Measurements from ENCODE around the gene APOBEC3C. TPM values are rescaled to one million over a fixed set of nuclear protein-coding genes. Genes with fewer than 3 reads are reported as not detected.

The APOBEC3C gene
- 10 to 100 TPM; 58.4 to 61.3 TPM for total RNA-seq
- polyA plus RNA-seq (ENCODE audit: insufficient read depth, low read depth, low replicate concordance) = 76.6 TPM
- long read RNA-seq, donor 1, transcript APOBEC3C-201 (4 exons, 2,818 nt) = major isoform, 32 of 41 reads
- long read RNA-seq, donor 1, partial matches to known transcripts = 7 of 41 reads
- long read RNA-seq, donor 1, other reads (novel, unspliced or antisense) = 0 of 41 reads
- long read RNA-seq, donor 2, transcript APOBEC3C-201 (4 exons, 2,818 nt) = major isoform, 16 of 29 reads
- long read RNA-seq, donor 2, partial matches to known transcripts = 12 of 29 reads
- long read RNA-seq, donor 2, other reads (novel, unspliced or antisense) = 0 of 29 reads

GRCh38 chr22:39013942-39014722 is at the start of gene APOBEC3C:
Gene APOBEC3C (plus strand): TSS chr22:39014257. CDS start chr22:39014363, 106 bp downstream.
- H3K4me3 ChIP-seq = peak within 1 kb of the TSS; percentile 55 to 74
- H3K4me1 ChIP-seq = peaks cover 28% of the 10 kb centered on the region
- H3K36me3 ChIP-seq (ENCODE audit: low read depth, missing control alignments) = no peaks in the 10 kb centered on the region
- no peaks in the 10 kb centered on the region for H3K9me3 ChIP-seq
- no peaks in the 10 kb centered on the region for H3K27me3 ChIP-seq
- 17 to 48% methylated on average over 13 to 18 of the region's 18 CpGs for WGBS, 2 donors
- peak within 1 kb of the TSS; percentile 88 to 89 for H3K27ac ChIP-seq
- TF ChIP-seq POLR2A (IDR thresholded peaks at IDR 0.05) = peak; percentile 62
- peak in 1 of 3 experiments; percentile 10 for TF ChIP-seq CTCF (IDR thresholded peaks at IDR 0.05)
- intact Hi-C loops (cut with DNase I; ENCODE audit: low total_unique reads) = no loop called here
- peak; percentile 96 for DNase-seq

- WGBS, 2 donors = 86 to 89% methylated on average over 2 to 7 of the region's 7 CpGs
- TF ChIP-seq POLR2A (IDR thresholded peaks at IDR 0.05) (no peak), CTCF (IDR thresholded peaks at IDR 0.05) (no peak)
- intact Hi-C loops (cut with DNase I; ENCODE audit: low total_unique reads) = no loop called here
These were observed 49.8 kb upstream of the APOBEC3C start for GRCh38 chr22:38964306-38964705.

GRCh38 chr22:38964989-38965388 is 49.1 kb upstream of the APOBEC3C start:
- H3K9me3 ChIP-seq = no peaks in the 10 kb centered on the region
- H3K27me3 ChIP-seq = no peaks in the 10 kb centered on the region
- no peak overlapping the region for H3K4me3 ChIP-seq
- intact Hi-C loops (cut with DNase I; ENCODE audit: low total_unique reads) = no loop called here
- TF ChIP-seq CTCF (IDR thresholded peaks at IDR 0.05) (no peak), POLR2A (IDR thresholded peaks at IDR 0.05) (no peak)
- no peaks in the 10 kb centered on the region for H3K36me3 ChIP-seq (ENCODE audit: low read depth, missing control alignments)
- no peaks in the 10 kb centered on the region for H3K4me1 ChIP-seq
- DNase-seq = no peak
- no peak overlapping the region for H3K27ac ChIP-seq
- 73 to 92% methylated on average over 3 to 4 of the region's 4 CpGs for WGBS, 2 donors

More at GRCh38 chr22:38964306-38964705, 49.8 kb upstream of the APOBEC3C start:
- no peaks in the 10 kb centered on the region for H3K4me1 ChIP-seq
- no peaks in the 10 kb centered on the region for H3K27me3 ChIP-seq
- H3K9me3 ChIP-seq = no peaks in the 10 kb centered on the region
- DNase-seq = no peak
- no peak overlapping the region for H3K27ac ChIP-seq
- H3K36me3 ChIP-seq (ENCODE audit: low read depth, missing control alignments) = no peaks in the 10 kb centered on the region
- no peak overlapping the region for H3K4me3 ChIP-seq

GRCh38 chr22:38965614-38966379 is 48.3 kb upstream of the APOBEC3C start:
- DNase-seq = no peak
- no peaks in the 10 kb centered on the region for H3K36me3 ChIP-seq (ENCODE audit: low read depth, missing control alignments)
- H3K4me3 ChIP-seq = no peak overlapping the region
- intact Hi-C loops (cut with DNase I; ENCODE audit: low total_unique reads) = no loop called here
- no peaks in the 10 kb centered on the region for H3K9me3 ChIP-seq
- H3K4me1 ChIP-seq = no peaks in the 10 kb centered on the region
- no peaks in the 10 kb centered on the region for H3K27me3 ChIP-seq
- no peak overlapping the region for H3K27ac ChIP-seq
- TF ChIP-seq POLR2A (IDR thresholded peaks at IDR 0.05) = no peak
- no peak for TF ChIP-seq CTCF (IDR thresholded peaks at IDR 0.05)
- WGBS, 2 donors = 67 to 80% methylated on average over 10 to 14 of the region's 14 CpGs

Measured in testis (tissue), 5 donors.